CD4-positive, alpha-beta T cell treated with Interleukin-21 for 1 hour (primary cell): Measurements from ENCODE around the gene LIG3.
"Not testable (repeated sequence)": the region's sequence is repeated elsewhere in the genome, so short reads cannot be mapped to it uniquely, and the experiment has no call there.

ENCODE experiments used
- DNase-seq: peaks from one replicate; pipeline ENCODE4 v3.0.0-alpha.2; 2020

Gene LIG3

DNA sequence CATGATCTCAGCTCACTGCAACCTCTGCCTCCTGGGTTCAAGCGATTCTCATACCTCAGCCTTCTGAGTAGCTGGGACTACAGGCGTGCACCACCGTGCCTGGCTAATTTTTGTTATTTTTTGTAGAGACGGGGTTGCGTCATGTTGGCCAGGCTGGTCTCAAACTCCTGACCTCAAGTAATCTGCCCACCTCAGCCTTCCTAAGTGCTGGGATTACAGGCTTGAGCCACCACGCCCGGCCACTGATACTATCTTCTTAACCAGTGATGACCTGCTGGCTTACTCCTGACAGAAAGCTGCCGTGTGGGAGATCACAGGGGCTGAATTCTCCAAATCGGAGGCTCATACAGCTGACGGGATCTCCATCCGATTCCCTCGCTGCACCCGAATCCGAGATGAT, 20.7 kb downstream of the LIG3 start:
- not testable (repeated sequence) for DNase-seq

DNA sequence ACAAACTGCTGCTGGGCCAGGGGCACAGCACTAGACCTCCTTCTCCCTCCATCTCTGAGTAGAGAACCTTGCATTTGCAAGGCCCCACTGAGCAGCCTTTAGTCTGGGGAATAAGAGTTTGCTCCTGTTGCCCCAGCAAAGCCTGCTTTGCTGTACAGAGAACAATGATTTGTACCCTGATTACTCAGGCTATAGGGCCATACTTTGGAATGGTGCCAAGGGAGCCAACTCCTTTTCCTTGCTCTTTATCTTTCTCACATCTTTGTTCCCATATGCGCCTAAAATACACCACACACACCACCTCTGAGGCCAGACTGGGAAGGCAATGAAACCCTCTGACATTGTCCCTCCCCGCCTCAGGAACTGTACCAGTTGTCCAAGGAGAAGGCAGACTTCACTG, 21.2 kb downstream of the LIG3 start:
- no peak for DNase-seq

DNA sequence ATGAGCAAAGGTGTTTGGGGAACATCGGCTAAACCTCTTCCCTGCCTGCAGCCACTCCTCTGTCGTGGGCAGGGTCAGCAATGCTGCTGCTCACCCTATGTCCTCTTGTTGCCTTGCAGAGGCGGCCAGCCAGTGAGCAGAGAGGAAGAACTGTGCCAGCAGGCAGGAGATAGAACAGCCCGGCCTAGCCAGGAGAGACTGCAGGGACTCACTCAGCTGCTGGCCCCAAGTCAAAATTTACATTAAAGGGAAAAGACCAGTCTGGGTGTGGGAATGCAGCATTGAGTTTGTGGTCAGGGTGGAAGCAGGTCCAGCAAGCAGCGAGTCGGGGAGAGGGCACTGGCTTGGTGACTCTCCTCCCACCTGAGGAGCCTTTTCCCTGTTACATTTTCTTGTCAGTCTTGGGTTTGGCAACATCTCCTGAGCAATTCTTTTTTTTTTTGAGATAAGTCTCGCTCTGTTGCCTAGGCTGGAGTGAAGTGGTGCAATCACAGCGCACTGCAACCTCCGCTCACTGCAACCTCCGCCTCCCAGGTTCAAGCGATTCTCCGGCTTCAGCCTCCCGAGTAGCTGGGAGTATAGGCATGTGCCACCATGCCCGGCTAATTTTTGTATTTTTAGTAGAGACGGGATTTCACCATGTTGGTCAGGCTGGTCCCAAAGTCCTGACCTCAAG, 22.7 kb downstream of the LIG3 start:
- no peak for DNase-seq

DNA sequence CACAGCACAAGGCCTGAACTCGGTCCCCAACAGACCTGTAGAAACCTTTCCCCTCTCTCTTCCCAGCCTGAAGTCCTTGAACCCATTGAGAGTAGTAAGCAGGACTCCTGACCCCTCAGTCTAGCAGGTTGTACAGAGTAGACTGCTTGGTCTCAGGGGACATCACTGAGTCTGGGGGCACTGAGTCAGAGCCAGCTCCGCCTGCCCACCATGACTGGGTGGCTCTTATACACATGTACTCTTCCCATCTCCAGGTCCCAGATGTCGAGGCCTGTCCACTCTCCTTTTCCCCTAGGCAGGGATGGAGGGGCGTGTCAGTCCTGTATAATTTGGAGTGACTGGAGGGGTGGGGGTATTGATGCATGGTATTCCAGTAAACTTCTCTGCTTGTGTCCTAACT, 23.5 kb downstream of the LIG3 start:
- DNase-seq: no peak

DNA sequence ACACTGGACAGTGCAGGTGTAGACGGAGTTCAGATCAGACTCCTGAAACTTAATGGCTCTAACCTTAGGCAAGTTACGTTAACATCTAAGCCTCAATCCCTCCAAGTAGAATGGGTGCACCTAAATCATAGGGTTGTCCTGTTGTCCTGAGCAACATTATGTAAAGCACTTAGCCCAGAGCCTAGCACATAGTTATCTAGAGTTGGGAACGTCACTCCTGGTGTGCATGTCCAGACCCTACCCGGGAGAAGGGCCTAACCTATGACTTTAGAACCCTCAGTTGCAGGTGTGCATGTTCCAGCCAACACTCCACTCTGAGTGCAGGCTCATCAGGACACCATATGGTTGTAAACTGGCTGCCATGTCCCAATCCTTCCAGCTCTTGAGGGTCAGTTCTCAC, 26.0 kb downstream of the LIG3 start:
- DNase-seq: no peak

DNA sequence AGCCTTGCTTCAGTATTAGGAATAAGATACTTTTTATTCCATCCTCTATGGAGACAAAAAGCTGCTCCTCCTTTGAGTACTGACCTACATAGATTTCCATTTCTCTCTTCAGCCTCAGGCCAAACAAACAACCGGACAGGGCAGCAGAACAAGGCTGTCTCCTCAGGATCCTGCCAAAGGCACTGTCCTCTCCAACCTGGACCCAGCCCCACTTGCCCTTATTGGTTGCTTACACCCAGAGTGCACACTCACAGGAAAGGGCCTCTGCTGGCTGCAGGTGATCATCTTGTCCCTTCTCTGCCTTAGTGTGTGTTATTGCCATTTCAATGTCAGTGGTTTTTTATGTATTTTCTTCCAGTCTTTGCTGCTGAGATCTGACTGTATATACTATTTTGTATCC, 26.6 kb downstream of the LIG3 start:
- no peak for DNase-seq

DNA sequence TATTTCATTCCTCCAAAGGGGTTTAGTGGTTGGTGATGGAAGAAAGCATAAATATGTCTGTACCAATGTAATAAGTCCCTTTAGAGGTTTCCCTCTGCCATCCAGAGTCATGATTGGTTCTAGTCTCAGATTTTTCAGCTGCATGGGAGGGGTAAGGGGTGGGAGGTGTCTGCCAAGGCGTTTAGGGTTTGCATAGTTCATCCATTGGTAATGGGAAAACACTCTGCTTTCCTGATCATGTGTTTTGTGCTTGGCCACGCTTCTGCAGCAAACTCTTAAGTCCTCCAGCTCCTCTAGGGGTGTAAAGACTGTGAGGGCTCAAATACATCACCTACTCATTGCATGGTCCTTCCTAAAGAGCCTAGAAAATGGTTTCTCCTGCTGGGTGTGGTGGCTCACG, 29.8 kb downstream of the LIG3 start:
- DNase-seq: no peak

DNA sequence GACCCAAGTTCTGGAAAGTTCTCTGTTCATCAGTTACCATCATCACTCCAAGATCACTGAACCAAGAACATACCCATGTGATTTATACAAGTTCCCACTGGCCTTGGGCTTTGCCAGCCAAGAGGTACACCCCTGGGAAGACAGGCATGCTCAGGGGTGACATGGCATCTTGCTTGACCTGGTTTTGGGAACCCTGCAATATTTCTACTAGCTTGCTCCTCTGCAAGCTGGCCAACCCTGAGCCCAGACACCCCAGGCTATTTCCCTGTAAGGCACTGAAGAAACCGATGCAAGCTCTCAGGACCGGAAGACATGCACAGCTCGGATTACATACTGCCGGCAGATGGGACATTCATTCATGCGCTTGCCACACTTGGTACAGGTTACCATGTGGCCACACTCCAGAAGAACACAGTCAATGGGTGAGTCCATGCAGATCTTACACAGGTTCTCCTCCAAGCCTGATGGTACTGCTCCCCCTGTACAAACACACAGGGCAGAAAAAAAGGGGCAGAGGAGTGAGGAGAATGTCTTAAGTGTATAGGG, 31.4 kb downstream of the LIG3 start:
- no peak for DNase-seq

DNA sequence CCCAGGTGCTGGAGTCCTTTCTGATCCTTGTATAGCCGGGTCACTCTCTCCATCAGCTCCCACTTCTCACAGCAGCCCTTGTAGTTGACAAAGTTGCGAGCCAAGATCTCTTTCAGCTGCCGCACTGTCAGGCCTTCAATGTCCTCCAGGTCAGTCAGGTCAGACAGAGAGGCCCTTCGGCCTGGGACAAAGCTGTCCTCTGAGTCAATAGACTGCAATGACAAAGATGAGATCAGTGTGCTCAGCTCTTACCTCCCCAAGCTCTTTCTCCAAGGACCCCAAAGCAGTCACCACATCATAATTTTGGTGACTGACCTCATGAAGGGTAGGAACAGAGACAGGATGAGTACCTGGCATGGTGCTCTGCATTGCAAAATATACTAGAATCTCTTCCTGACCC, 36.1 kb downstream of the LIG3 start:
- no peak for DNase-seq

DNA sequence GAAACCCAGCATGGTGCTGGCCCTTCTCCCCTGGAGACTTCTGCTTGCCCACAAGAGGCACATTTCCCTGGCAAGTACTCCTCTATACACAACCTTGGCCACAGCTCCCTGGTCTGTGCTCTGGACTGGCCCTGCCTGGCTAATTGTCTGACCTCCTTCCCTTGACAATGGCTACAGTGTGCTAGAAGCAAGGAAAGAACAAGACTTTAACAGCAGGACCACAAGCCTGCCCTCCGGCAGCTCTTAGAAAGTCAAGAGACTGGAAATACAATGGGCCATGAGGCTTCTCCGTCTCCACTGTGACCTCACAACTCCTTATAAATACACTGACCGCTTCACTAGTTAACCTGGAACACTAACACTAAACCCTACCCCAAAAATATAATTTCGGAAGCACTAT, 36.7 kb downstream of the LIG3 start:
- DNase-seq: no peak

DNA sequence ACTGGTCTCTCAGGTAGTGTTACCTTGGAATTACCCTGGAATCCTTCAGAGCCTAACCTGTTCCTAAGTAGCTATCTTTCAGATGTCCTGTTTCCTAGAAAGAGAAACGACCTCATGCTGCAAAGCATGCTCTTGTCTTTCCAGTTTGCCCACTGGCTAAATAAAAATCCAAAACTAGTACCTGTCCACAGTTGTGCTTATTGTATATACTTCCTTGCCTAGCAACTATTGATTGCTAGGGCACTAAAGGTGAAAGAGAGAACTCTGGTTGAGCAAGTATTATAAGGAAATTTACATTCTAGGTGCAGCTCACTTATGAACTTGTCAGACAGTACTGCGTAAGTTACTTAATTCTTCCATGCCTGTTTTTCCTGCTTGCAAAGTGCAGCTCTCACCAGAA, 38.5 kb downstream of the LIG3 start:
- no peak for DNase-seq

DNA sequence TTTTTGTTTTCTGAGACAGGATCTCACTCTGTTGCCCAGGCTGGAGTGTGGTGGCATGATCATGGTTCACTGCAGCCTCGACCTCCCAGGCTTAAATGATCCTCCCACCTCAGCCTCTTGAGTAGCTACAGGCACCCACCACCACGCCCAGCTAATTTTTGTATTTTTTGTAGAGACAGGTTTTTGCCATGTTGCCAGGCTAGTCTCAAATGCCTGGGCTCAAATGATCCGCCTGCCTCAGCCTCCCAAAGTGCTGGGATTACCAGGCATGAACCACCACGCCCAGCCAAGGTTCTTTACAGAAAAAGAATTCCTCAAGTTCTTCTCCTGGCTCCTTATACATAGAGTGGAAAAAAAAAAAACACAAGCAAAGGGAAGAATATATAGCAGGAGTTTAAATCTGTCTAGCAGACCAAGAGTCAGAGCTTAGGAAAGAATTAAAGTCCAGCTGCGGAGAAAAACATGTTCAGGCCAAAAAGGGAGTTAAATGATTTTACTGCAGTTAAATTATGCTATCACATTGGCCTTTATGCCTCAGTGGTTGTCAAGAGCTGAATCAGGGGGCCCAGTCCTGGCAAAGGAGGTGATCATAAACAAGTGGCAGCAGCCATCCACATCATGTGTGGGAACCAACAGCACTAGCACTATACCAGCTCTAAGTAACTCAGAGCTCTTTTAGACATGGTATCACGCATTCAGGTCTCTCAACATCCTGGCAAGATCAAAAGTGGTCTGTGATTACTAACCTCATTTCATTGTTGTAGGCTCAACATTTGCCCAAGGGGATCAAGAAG, 39.3 kb downstream of the LIG3 start:
- no peak for DNase-seq

DNA sequence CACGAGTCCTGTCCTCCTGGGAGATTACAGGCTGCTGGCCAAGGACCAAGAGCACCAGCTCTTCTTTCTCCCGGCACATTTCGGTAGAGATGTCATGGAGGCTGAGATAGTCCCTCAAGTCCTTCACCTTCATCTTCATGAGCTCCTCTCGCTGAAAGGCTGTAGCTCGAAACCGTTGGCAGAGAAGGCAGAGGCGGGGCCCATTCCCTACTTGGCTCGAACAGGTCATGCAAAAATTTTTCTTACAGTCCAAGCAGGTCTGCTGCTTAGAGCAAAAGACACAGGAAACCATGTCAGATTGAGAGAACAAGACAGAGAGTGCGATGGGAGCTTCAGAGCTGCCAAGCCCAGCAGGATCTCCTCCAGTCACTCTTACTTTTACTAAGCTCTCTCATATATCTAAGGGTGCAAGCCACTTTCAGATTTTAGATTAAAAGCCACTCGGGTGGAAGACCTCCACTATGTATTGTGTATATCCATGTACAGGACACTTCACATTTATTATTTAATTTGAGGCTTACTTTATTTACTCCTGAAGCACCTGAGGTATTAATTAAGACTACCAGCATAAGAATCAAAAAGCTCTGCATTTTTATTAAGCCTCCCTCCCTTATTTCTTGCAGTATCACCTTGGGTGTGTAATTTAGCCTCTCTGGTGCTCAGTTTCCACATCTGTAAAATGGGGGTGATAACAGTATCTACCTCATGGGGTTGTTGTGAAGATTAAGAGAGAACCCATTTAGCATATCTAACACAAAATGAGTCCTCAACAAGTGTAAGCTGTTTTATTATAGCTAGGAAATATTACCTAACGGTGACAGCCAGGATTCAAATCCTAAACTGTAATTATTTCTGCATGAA, 41.4 kb downstream of the LIG3 start:
- DNase-seq: no peak

DNA sequence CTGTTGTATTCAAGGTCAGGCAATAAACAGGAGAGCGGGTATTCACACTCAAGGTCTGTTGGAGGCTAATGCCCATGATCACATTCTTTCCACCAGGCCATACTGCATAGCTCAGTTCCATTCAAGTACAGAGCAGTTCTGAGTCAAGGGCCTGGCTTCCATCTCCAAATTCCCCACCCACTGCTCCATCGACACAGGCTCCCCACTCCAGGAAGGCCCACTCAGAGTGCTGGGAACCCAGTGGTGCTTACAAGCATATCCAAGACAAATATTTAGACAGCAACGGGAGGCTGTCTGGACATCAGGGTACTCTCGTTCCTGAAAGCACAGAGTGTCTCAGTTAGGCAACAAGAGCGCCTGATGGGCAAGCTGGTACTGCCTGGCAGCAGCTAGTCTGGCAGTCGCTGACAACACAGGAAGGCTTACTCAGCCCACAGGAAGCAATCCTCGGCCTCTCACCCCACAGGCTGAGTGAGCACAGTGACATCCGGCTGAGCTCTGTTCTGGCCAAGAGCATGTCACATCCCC, 42.3 kb downstream of the LIG3 start:
- peak; percentile 78 for DNase-seq

DNA sequence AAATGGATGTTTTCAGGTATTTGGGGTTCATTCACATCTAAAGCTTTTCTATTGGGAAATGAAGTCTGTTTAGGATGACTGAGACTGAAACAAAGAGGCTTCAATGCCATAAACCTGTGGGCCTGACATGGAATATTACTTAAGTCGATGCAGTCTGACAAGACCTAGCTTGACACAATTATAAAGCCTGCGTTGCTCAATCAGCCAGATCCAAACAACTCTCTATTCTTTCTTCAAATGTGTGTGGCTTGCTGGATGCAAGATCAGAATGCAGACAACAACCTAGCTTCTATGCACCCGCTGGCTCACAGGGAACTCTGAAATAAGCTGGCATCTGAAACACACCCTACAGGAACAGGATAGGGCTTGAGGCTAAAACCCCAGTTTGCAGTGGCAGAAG, 43.2 kb downstream of the LIG3 start:
- no peak for DNase-seq

DNA sequence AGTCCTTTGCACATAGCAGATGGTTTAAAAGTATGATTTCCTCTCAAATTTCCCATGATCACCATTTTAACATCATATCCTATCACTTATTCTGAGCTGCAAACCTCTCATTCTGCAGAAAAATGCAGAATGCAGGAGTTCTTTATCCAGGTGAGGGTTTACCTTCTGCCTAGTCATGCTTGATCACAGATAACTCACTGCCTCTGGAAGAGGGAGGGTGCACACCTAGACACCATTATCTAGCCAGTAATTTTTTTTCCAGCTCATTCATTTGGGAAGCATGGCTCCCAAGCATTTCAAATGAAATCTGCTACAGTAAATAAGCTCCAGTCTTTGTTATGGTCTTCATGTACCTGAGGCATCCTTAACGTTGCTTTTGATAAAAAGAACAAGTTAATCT, 45.2 kb downstream of the LIG3 start:
- DNase-seq: no peak

DNA sequence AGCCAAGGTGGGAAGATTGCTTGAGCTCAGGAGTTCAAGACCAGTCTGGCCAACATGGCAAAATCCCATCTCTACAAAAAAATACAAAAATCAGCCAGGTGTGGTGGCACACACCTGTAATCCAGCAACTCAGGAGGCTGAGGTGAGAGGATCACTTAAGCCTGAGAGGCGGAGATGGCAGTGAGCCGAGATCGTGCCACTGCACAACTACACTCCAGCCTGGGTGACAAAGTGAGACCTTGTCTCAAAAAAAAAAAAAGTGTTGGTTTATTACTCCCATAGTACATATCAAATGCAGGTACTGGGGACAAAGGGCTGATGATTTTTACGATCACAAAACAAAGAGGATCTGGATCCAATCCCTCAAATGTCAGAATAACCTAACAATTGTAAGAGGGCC, 47.8 kb downstream of the LIG3 start:
- not testable (repeated sequence) for DNase-seq

DNA sequence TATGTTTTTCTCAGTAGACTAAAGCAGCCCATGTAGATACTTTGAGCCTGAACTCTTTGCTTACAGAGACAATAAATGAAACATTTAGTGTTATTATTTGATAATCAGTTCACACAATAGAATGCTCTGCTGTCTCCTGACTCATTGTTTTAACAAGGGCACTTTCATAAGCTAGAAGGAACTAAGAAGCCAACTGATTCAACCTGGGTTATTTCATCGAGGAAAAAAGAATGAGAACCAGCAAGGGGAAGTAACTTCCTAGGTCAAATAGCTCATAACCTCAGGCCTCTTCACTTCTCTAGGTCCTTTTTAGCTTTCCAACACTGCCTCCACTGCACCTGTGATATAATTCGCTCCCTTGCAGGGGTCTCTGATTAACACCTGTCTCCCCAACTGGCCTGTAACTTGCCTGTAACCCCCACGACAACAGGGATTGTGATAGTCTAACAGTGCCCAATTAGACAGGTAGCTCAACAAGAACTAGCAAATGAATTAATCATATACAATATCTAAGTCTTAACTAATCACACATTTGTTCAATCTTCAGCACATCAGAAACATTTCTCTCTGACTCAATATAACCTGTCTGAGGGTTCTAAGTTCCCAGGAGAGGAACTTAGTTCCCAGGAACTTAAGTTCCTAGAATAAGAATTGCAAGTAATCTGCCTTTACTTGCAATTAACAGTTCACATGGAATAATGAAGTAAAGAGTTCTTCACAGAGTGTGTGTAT, 48.4 kb downstream of the LIG3 start:
- no peak for DNase-seq

DNA sequence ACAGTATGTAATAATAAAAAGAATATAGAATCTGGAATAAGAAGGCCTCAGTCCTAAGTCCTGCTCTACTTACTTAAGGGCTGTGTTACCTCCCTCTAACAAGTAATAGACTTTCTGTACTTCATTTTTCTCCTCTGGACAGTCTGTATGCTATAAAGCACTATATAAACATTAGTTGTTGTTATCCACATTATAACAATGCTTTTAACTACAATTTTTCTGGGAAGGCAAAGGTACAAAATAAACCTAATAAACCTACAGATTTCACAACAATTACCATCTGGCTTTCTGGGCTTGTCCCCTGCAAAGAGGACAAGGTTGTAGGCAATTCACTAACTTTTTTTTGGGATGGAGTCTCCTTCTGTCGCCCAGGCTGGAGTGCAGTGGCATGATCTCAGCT, 50.5 kb downstream of the LIG3 start:
- no peak for DNase-seq

DNA sequence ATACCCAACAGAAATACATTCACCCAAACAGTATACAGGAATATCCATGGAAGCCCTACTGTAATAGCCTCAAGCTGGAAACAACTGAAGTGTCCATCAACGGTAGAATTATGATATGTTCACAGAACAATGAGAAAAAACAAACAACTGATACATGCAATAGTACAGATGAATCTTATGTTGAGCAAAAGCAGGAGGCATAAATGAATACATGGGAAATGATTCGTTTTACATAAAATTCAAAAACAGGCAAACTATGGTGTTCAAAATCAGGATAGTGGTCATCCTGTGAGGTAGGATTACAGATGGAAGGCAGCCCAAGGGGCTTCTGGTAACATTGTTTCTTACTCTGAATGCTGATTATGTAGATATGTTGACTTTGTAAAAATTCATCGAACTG, 58.1 kb downstream of the LIG3 start:
- no peak for DNase-seq

DNA sequence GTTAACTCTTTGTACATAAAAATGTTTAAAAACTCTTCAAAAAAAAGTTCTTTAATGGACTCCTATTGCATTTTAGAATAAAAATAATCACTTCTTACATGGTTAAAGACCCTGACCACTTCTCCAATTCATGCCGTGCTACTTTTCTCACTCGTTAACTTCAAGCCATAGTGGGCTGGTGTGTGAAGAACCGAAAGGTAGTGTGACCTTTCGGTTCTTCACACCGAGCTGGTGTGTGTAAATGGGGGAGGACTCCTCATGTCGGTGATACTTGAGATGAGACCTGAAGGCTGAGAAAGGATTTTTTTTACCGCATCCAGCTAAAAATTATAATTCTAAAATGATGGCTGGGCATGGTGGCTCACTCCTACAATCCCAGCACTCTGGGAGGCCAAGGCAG, 61.1 kb downstream of the LIG3 start:
- no peak for DNase-seq

DNA sequence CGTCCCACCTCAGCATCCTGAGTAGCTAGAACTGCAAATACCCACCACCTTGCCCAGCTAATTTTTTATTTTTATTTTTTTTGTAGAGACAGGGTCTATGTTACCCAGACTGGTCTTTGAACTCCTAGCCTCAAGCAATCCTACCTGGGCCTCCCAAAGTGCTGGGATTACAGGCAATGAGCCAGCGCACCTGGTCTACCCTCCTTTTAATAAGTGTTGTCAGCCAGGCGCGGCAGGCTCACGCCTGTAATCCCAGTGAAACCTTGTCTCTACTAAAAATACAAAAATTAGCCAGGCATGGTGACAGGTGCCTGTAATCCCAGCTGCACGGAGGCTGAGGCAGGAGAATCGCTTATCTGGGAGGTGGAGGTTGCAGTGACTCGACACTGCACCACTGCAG, 63.9 kb downstream of the LIG3 start:
- no peak for DNase-seq
